Common myeloid progenitor, CD34-positive (primary cell): Measurements from ENCODE around the gene SDK1.

ENCODE experiments used
- CTCF ChIA-PET: fragments of 350-600 bp; sonication (Branson Sonifier 250); formaldehyde crosslinking; loops from one replicate; lab custom pipeline; 2021; ENCODE audit warnings: antibody characterized with exemption; lab: Charles Lee
- POLR2A ChIA-PET: fragments of 350-600 bp; sonication (Branson Sonifier 250); formaldehyde crosslinking; loops from one replicate; lab custom pipeline; 2021; ENCODE audit warnings: antibody characterized with exemption; lab: Charles Lee
- DNase-seq, 3 donors: peaks; one replicate each; pipeline versions ENCODE4 v3.0.0 to v3.0.0-alpha.2; 2013
- H3K27ac ChIP-seq, 2 experiments: 1 replicate in 1 of 2; 2 replicates in 1 of 2; pipeline ENCODE4 v1.7.0; 2013; ENCODE audit warnings: inconsistent platforms in 2 of 2, low read length in 2 of 2, mild to moderate bottlenecking in 2 of 2, low read depth in 1 of 2, moderate library complexity in 1 of 2; ENCODE audit not compliant: severe bottlenecking in 2 of 2, insufficient read depth in 1 of 2, poor library complexity in 1 of 2
- H3K27me3 ChIP-seq, 5 experiments: replicated peaks in 2 of 5; 1 replicate in 3 of 5; 2 replicates in 2 of 5; pipeline versions ENCODE4 v1.6.1 to v1.7.0; 2013; ENCODE audit warnings: low read length in 4 of 5, mild to moderate bottlenecking in 2 of 5, moderate library complexity in 2 of 5, inconsistent platforms in 1 of 5; ENCODE audit not compliant: insufficient read depth in 5 of 5, control insufficient read depth in 4 of 5
- H3K36me3 ChIP-seq, 4 experiments: 1 replicate in 2 of 4; 2 replicates in 2 of 4; pipeline versions ENCODE4 v1.6.1 to v1.7.0; 2013; ENCODE audit warnings: low read length in 3 of 4, control low read depth in 1 of 4, mild to moderate bottlenecking in 1 of 4; ENCODE audit not compliant: control insufficient read depth in 4 of 4, insufficient read depth in 4 of 4
- H3K4me1 ChIP-seq, 4 experiments: 1 replicate in 3 of 4; 2 replicates in 1 of 4; pipeline versions ENCODE4 v1.6.1 to v1.7.1; 2013; ENCODE audit warnings: low read length in 3 of 4, mild to moderate bottlenecking in 3 of 4, control low read depth in 1 of 4, inconsistent platforms in 1 of 4, moderate library complexity in 1 of 4; ENCODE audit not compliant: control insufficient read depth in 4 of 4, insufficient read depth in 4 of 4; ENCODE audit errors: control extremely low read depth in 1 of 4
- H3K4me3 ChIP-seq, 7 experiments: 1 replicate in 4 of 7; 2 replicates in 3 of 7; pipeline versions ENCODE4 v1.5.1 to v1.7.0; 2013; ENCODE audit warnings: mild to moderate bottlenecking in 7 of 7, low read length in 6 of 7, moderate library complexity in 6 of 7, inconsistent platforms in 2 of 7, low read depth in 2 of 7, control low read depth in 1 of 7; ENCODE audit not compliant: insufficient read depth in 4 of 7, control insufficient read depth in 1 of 7; ENCODE audit errors: extremely low read depth in 1 of 7
- H3K9me3 ChIP-seq, 5 experiments: 1 replicate in 4 of 5; 2 replicates in 1 of 5; pipeline versions ENCODE4 v1.6.1 to v1.7.1; 2013; ENCODE audit warnings: low read length in 4 of 5, mild to moderate bottlenecking in 2 of 5, inconsistent platforms in 1 of 5, low read depth in 1 of 5, moderate library complexity in 1 of 5; ENCODE audit not compliant: control insufficient read depth in 4 of 5, insufficient read depth in 2 of 5; ENCODE audit errors: control extremely low read depth in 1 of 5
- WGBS: methylation state at CpG from one replicate; pipeline ENCODE4 v1.1.5; 2013; ENCODE audit not compliant: insufficient coverage; 5-methylcytosine and 5-hydroxymethylcytosine counted together

The SDK1 gene

DNA sequence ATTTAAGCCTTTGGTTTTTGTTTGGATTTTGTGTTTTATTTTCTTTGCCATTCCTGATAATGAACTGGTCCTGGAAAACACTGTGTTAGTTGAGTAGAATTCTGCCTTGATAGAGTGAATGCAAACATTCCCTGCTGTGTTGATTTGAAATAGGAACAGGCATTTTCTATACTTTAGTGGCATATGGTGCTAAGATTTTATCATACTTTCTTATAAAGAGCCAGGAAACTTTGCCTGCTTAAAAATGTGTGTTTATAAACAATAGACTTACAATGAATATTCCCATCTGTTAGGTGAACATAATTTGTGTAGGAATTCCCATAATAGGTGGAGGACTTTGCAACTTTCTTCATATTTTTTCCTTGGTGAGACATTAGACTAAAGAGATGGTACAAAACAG, 333.3 kb downstream of the SDK1 start:
- H3K27ac ChIP-seq, result no peak overlapping the region
- DNase-seq, result no peak
- H3K27me3 ChIP-seq, result no peaks in the 10 kb centered on the region
- peaks cover 0 to 7% (median 0%) of the 10 kb centered on the region in 5 experiments for H3K9me3 ChIP-seq
- POLR2A ChIA-PET, result no interaction called here
- CTCF ChIA-PET, result no interaction called here
- no peaks in the 10 kb centered on the region for H3K36me3 ChIP-seq
- H3K4me3 ChIP-seq, result no peak overlapping the region
- no peaks in the 10 kb centered on the region for H3K4me1 ChIP-seq

DNA sequence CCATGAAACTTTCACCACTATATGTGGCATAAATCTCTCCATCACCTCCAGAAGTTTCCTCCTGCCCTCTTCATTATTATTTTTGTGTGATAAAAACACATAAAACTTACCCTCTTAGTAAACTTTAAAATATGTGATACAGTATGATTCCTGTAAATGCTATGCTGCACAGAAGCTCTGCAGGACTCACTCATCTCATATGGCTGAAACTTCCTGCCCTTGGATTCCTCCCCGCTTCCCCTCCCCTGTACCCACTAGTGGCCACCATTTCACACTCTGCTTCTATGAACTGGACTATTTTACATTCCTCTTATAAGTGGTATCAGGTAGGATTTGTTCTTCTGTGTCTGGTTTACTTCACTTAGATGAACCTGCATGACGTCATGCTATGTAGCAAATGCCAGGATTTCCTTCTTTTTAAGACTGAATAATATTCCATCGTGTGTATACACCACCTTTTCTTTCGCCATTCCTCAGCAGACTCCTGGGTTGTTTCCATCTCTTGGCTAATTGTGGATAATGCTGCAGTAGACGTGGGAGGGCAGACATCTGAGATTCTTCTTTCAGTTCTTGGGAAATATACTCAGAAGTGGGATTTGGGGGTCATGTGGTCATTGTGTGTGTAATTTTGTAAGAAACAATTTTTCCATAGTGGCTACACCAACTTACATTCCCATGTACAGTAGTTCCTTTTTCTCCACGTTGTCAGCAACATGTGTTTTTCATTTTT, 335.2 kb downstream of the SDK1 start:
- POLR2A ChIA-PET, result no interaction called here
- Histone ChIP-seq H3K4me1 (no peaks in the 10 kb centered on the region), H3K9me3 (no peaks in the 10 kb centered on the region), H3K27me3 (no peaks in the 10 kb centered on the region), H3K36me3 (no peaks in the 10 kb centered on the region), H3K27ac (no peak overlapping the region), H3K4me3 (no peak overlapping the region)
- 93% methylated on average over 3 of the region's 6 CpGs for WGBS
- DNase-seq, result no peak
- CTCF ChIA-PET, result no interaction called here

DNA sequence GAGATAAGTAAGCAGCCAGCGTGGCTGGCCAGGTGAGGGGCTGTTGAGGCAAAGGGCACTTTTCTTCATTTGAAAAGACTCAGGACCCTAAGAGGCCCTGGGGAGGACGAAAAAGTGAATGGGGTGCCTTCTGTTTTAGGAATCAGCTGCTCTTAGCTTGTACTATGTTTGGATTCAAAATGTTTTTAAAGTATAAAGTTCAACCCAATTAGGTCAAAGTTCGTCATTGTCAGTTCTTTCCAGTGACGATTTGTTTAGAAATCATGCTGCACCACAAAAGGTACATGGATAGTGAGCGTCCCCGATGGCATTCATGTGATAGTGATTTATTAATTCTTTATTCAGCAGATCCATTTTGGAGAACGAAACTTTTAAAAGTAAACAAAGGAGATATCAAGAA, 338.2 kb downstream of the SDK1 start:
- no peak overlapping the region for H3K27ac ChIP-seq
- POLR2A ChIA-PET, result interaction anchor here (0.5 kb wide), 1 partner anchor 1585 kb away, joined by 3 read pairs; no protein-coding TSS in a partner anchor
- H3K9me3 ChIP-seq, result no peaks in the 10 kb centered on the region
- H3K27me3 ChIP-seq, result no peaks in the 10 kb centered on the region
- H3K36me3 ChIP-seq, result no peaks in the 10 kb centered on the region
- no peak for DNase-seq
- no peak overlapping the region for H3K4me3 ChIP-seq
- CTCF ChIA-PET, result no interaction called here
- 94% methylated on average over 6 of the region's 7 CpGs for WGBS
- H3K4me1 ChIP-seq, result no peaks in the 10 kb centered on the region

DNA sequence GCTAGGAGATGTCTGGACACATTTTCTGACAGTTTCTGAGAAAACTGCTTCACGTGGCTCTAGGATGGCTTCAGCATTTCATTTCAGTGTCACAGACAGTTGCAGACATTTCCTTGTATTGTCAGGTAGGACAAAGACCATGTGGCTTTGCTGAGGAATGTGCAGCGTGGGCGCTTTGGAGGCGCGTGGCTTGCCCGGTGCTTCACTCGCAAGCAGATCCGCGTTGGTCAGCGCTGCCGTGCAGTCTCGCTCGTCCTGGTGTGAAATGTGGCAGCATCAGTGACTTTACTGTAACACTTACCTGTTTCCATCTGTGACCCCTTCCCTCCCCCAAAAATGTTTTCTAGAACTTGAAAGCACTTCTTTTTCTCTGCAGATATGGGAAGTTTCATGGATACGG, 340.5 kb downstream of the SDK1 start:
- Histone ChIP-seq H3K4me1 (no peaks in the 10 kb centered on the region), H3K27me3 (no peaks in the 10 kb centered on the region), H3K4me3 (no peak overlapping the region), H3K9me3 (no peaks in the 10 kb centered on the region), H3K36me3 (no peaks in the 10 kb centered on the region), H3K27ac (no peak overlapping the region)
- no peak for DNase-seq
- 84% methylated on average over 14 of the region's 14 CpGs for WGBS
- POLR2A ChIA-PET, result no interaction called here
- CTCF ChIA-PET, result no interaction called here

DNA sequence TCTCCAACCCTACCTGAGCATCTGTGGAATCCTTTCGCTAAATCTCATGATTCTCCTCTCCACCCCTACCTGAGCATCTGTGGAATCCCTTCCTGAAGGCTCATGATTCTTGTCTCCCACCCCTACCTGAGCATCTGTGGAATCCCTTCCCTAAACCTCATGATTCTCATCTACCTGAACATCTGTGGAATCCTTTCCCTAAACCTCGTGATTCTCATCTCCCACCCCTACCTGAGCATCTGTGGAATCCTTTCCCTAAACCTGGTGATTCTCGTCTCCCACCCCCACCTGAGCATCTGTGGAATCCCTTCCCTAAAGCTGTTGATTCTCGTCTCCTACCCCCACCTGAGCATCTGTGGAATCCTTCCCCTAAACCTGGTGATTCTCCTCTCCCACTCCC, 342.0 kb downstream of the SDK1 start:
- 86% methylated on average over 4 of the region's 4 CpGs for WGBS
- CTCF ChIA-PET, result no interaction called here
- Histone ChIP-seq H3K27me3 (no peaks in the 10 kb centered on the region), H3K9me3 (no peaks in the 10 kb centered on the region), H3K36me3 (no peaks in the 10 kb centered on the region), H3K4me3 (no peak overlapping the region), H3K4me1 (no peaks in the 10 kb centered on the region), H3K27ac (no peak overlapping the region)
- DNase-seq, result no peak
- POLR2A ChIA-PET, result no interaction called here

DNA sequence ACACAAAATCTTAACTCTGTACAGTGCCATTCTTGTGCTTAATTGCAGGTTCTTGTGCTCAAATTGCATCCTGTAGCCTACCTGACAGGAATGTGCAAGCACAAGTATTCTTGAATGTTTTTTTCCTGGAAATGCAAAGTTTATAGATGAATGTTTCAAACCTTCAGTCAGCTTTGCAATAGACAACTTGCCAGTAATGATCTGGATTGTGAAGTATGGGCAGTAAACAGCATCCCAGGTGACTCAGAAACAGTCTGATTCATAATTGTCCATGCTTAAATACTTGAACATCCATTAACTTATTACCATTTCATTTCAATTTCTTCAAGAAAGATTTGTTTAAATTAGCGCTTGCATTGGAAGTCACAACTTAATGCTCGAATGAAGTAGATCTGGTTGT, 347.2 kb downstream of the SDK1 start:
- CTCF ChIA-PET, result no interaction called here
- Histone ChIP-seq H3K36me3 (no peaks in the 10 kb centered on the region), H3K27me3 (no peaks in the 10 kb centered on the region), H3K27ac (no peak overlapping the region), H3K9me3 (no peaks in the 10 kb centered on the region), H3K4me3 (no peak overlapping the region), H3K4me1 (no peaks in the 10 kb centered on the region)
- WGBS, result no CpG with 5 or more reads among the region's 2 CpGs
- no peak for DNase-seq
- POLR2A ChIA-PET, result no interaction called here

DNA sequence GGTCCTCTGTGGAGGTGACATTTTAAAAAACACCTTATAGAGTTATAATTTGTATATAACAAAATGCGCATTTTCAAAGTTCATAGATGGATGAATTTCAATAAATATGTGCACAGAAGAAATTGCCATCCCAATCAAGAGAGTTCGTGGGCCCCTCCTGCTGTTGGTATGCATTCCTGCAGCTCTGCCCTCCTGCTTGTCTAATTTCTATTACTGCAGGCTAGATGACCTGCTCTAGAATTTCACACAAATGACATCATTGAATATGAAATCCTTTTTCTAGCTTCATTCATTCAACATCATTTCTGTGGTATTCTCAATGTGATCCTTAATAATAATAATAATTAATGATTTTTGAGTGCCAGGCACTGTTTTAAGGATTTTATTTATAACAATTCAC, 348.2 kb downstream of the SDK1 start:
- Histone ChIP-seq H3K4me1 (no peaks in the 10 kb centered on the region), H3K27ac (no peak overlapping the region), H3K9me3 (no peaks in the 10 kb centered on the region), H3K4me3 (no peak overlapping the region), H3K27me3 (no peaks in the 10 kb centered on the region), H3K36me3 (no peaks in the 10 kb centered on the region)
- ChIA-PET POLR2A (no interaction called here), CTCF (no interaction called here)
- 100% methylated on average over 1 of the region's 2 CpGs for WGBS
- DNase-seq, result no peak
